CD4-positive, alpha-beta T cell treated with Interleukin-15 for 4 hours (primary cell): ENCODE results near the gene PTPN14.

Experiments
- DNase-seq: peaks from one replicate; pipeline ENCODE4 v3.0.0-alpha.2; 2020; ENCODE audit warnings: low spot score

PTPN14 gene

GRCh38 chr1:214475746-214476145 lies 75.7 kb downstream of the PTPN14 start:
- no peak for DNase-seq

- no peak for DNase-seq
Measured at GRCh38 chr1:214475331-214475730, 76.1 kb downstream of the PTPN14 start.

GRCh38 chr1:214474467-214474866 lies 76.9 kb downstream of the PTPN14 start:
- DNase-seq, result no peak

- DNase-seq, result no peak
Measured at GRCh38 chr1:214473862-214474261, 77.5 kb downstream of the PTPN14 start.

- DNase-seq, result no peak
Measured at GRCh38 chr1:214473387-214473786, 78.0 kb downstream of the PTPN14 start.

GRCh38 chr1:214472364-214472763 lies 79.0 kb downstream of the PTPN14 start:
- no peak for DNase-seq

GRCh38 chr1:214471458-214471857 lies 79.9 kb downstream of the PTPN14 start:
- DNase-seq, result no peak

- DNase-seq, result no peak
Measured at GRCh38 chr1:214470132-214470531, 81.3 kb downstream of the PTPN14 start.

GRCh38 chr1:214469290-214469689 lies 82.1 kb downstream of the PTPN14 start:
- DNase-seq, result no peak

GRCh38 chr1:214467078-214467585 lies 84.3 kb downstream of the PTPN14 start:
- DNase-seq, result no peak

GRCh38 chr1:214466403-214467077 lies 84.9 kb downstream of the PTPN14 start:
- no peak for DNase-seq

- no peak for DNase-seq
Measured at GRCh38 chr1:214464445-214465287, 86.7 kb downstream of the PTPN14 start.

- no peak for DNase-seq
Measured at GRCh38 chr1:214463596-214463995, 87.8 kb downstream of the PTPN14 start.

GRCh38 chr1:214462882-214463281 lies 88.5 kb downstream of the PTPN14 start:
- no peak for DNase-seq

- no peak for DNase-seq
Measured at GRCh38 chr1:214461305-214461704, 90.1 kb downstream of the PTPN14 start.

GRCh38 chr1:214460304-214460916 lies 91.0 kb downstream of the PTPN14 start:
- DNase-seq, result no peak

GRCh38 chr1:214459895-214460294 lies 91.5 kb downstream of the PTPN14 start:
- no peak for DNase-seq

GRCh38 chr1:214458541-214458940 lies 92.9 kb downstream of the PTPN14 start:
- no peak for DNase-seq

- no peak for DNase-seq
Measured at GRCh38 chr1:214455971-214456867, 95.2 kb downstream of the PTPN14 start.

GRCh38 chr1:214455479-214455878 lies 95.9 kb downstream of the PTPN14 start:
- no peak for DNase-seq

GRCh38 chr1:214454569-214455396 lies 96.6 kb downstream of the PTPN14 start:
- no peak for DNase-seq
